HG02798 (cell line): Measurements from ENCODE around the gene NFKB1.

Source experiments
- ATAC-seq: cut with Tn5 transposase; IDR thresholded peaks from one replicate; pipeline ENCODE4 v1.9.1; 2021; ENCODE audit warnings: mild to moderate bottlenecking; ENCODE audit not compliant: unreplicated experiment, poor library complexity

Gene NFKB1

GRCh38 chr4:102663073-102663472 is 161.9 kb downstream of the NFKB1 start:
- no peak for ATAC-seq

- ATAC-seq = no peak
Observed at GRCh38 chr4:102665527-102665926, 164.4 kb downstream of the NFKB1 start.
